Keratinocyte (primary cell): ENCODE results near the gene ARHGAP18. TPM values are rescaled to one million over a fixed set of nuclear protein-coding genes. Genes with fewer than 3 reads are reported as not detected.

Experiments
- DNase-seq: peaks from one replicate; pipeline ENCODE4 v3.0.0-alpha.2; 2011; ENCODE audit warnings: low read depth, missing footprints, low spot score
- FAIRE-seq: peaks from 2 replicates; lab custom pipeline; 2011; peaks lifted over from hg19 to GRCh38; lab: Jason Lieb, UNC
- H2AFZ ChIP-seq: 2 replicates; pipeline ENCODE4 v1.6.0; 2012; ENCODE audit warnings: low read length, control low read depth, inconsistent platforms; ENCODE audit not compliant: control insufficient read depth
- H3K27ac ChIP-seq: 2 replicates; pipeline ENCODE4 v1.5.1; 2011; ENCODE audit warnings: low read length; ENCODE audit not compliant: control insufficient read depth, insufficient read depth
- H3K27me3 ChIP-seq: 3 replicates; pipeline ENCODE4 v1.6.0; 2011; ENCODE audit warnings: low read length; ENCODE audit not compliant: control insufficient read depth, insufficient read depth; ENCODE audit errors: extremely low read depth
- H3K36me3 ChIP-seq, 2 experiments: 2 replicates in 1 of 2; 3 replicates in 1 of 2; pipeline ENCODE4 v1.5.1; 2011; ENCODE audit warnings: low read length in 2 of 2, mild to moderate bottlenecking in 1 of 2; ENCODE audit not compliant: control insufficient read depth in 2 of 2, insufficient read depth in 2 of 2; ENCODE audit errors: extremely low read depth in 1 of 2
- H3K4me1 ChIP-seq: 3 replicates; pipeline ENCODE4 v1.5.1; 2011; ENCODE audit warnings: low read length; ENCODE audit not compliant: control insufficient read depth, insufficient read depth; ENCODE audit errors: extremely low read depth
- H3K4me2 ChIP-seq: 3 replicates; pipeline ENCODE4 v1.6.0; 2011; ENCODE audit warnings: low read depth, low read length; ENCODE audit not compliant: control insufficient read depth, insufficient read depth; ENCODE audit errors: extremely low read depth
- H3K4me3 ChIP-seq, 3 experiments: fragments of 200-600 bp in 1 of 3; sonication (generic) in 1 of 3; 2 replicates in 2 of 3; 3 replicates in 1 of 3; pipeline ENCODE4 v1.5.1; 2011 to 2016; ENCODE audit warnings: low read length in 3 of 3, mild to moderate bottlenecking in 3 of 3, control low read depth in 2 of 3, inconsistent platforms in 1 of 3, low read depth in 1 of 3, mixed read lengths in 1 of 3, mixed run types in 1 of 3, moderate library complexity in 1 of 3; ENCODE audit not compliant: control insufficient read depth in 2 of 3, insufficient read depth in 2 of 3; ENCODE audit errors: extremely low read depth in 1 of 3
- H3K79me2 ChIP-seq: 2 replicates; pipeline ENCODE4 v1.6.0; 2012; ENCODE audit warnings: low read length; ENCODE audit not compliant: control insufficient read depth, insufficient read depth
- H3K9ac ChIP-seq: 3 replicates; pipeline ENCODE4 v1.6.0; 2011; ENCODE audit warnings: low read length; ENCODE audit not compliant: control insufficient read depth, insufficient read depth; ENCODE audit errors: extremely low read depth
- H3K9me1 ChIP-seq: 3 replicates; pipeline ENCODE4 v1.6.0; 2011; ENCODE audit warnings: low read length; ENCODE audit not compliant: control insufficient read depth, insufficient read depth; ENCODE audit errors: extremely low read depth
- H3K9me3 ChIP-seq: 2 replicates; pipeline ENCODE4 v1.5.1; 2012; ENCODE audit warnings: low read depth, low read length; ENCODE audit not compliant: control insufficient read depth
- H4K20me1 ChIP-seq: 3 replicates; pipeline ENCODE4 v1.6.0; 2011; ENCODE audit warnings: low read length; ENCODE audit not compliant: control insufficient read depth, insufficient read depth; ENCODE audit errors: extremely low read depth
- EZH2 ChIP-seq: IDR thresholded peaks from one replicate; pipeline ENCODE4 v1.6.1; 2012; ENCODE audit warnings: inconsistent platforms, mild to moderate bottlenecking, low read length, moderate library complexity
- dilution Hi-C: fragments of 300-500 bp; cut with MboI; formaldehyde crosslinking; loops from one replicate; pipeline ENCODE4 v1.7.0; 2020; ENCODE audit warnings: low sequenced_read_pairs; ENCODE audit not compliant: extremely low pct_ligation_motif_present
- polyA plus RNA-seq, 5 experiments: library from polyadenylated mRNA; depleted of rRNA in 3 of 5; stranded (reverse) in 3 of 5; stranded (forward) in 1 of 5; unstranded in 1 of 5; fragments of >200 nt; gene quantifications; 1 replicate in 1 of 5; 2 replicates in 3 of 5; 3 replicates in 1 of 5; pipeline versions ENCODE4 v1.2.1 to v1.2.3, GENCODE V29; 2011 to 2012; ENCODE audit warnings: missing spikeins in 2 of 5, low read depth in 1 of 5, low replicate concordance in 1 of 5
- TF ChIP-seq, protein P1 (sequence below), 3 experiments: IDR thresholded peaks in 1 of 3; conservative IDR thresholded peaks in 1 of 3; optimal IDR thresholded peaks in 1 of 3; 2 replicates in 2 of 3; 3 replicates in 1 of 3; pipeline versions ENCODE3 to v1.5.1; 2011; ENCODE audit warnings: low read length in 3 of 3, mild to moderate bottlenecking in 3 of 3, moderate library complexity in 2 of 3, control low read depth in 1 of 3, inconsistent platforms in 1 of 3; ENCODE audit not compliant: insufficient read depth in 2 of 3; ENCODE audit errors: extremely low read depth in 1 of 3

Gene ARHGAP18
- polyA plus RNA-seq, 1 donor (not counting 4 experiments of a cell fraction or from before 2014, with no cell fraction given): 17.7 TPM

DNA sequence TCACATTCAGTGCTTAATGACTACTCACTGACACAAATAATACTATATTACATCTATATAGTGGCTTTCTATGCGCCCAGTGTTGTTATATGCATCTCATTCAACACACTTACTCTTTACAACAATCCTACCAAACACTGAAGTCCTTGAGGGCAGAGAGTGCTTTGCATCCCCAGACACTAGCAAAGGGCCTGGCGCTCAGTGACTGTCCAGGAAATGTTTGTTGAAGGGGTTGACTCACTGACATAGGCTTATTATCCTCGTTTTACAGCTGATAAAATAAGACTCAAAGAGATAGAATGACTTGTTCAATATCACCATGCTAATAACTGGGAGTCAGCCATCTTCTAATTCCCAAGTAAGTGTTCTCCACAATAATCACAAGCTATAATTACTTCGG lies 163.3 kb downstream of the ARHGAP18 start:
- no peaks in the 10 kb centered on the region for H4K20me1 ChIP-seq
- H3K4me1 ChIP-seq: no peaks in the 10 kb centered on the region
- H2AFZ ChIP-seq: no peak overlapping the region
- H3K4me2 ChIP-seq: no peak overlapping the region
- H3K36me3 ChIP-seq: no peaks in the 10 kb centered on the region
- H3K9me1 ChIP-seq: no peaks in the 10 kb centered on the region
- FAIRE-seq (peak; percentile 5), DNase-seq (no peak)
- no peaks in the 10 kb centered on the region for H3K79me2 ChIP-seq
- dilution Hi-C loops: no loop called here
- H3K27me3 ChIP-seq: no peaks in the 10 kb centered on the region
- H3K9ac ChIP-seq: no peak overlapping the region
- TF ChIP-seq, protein P1, sequence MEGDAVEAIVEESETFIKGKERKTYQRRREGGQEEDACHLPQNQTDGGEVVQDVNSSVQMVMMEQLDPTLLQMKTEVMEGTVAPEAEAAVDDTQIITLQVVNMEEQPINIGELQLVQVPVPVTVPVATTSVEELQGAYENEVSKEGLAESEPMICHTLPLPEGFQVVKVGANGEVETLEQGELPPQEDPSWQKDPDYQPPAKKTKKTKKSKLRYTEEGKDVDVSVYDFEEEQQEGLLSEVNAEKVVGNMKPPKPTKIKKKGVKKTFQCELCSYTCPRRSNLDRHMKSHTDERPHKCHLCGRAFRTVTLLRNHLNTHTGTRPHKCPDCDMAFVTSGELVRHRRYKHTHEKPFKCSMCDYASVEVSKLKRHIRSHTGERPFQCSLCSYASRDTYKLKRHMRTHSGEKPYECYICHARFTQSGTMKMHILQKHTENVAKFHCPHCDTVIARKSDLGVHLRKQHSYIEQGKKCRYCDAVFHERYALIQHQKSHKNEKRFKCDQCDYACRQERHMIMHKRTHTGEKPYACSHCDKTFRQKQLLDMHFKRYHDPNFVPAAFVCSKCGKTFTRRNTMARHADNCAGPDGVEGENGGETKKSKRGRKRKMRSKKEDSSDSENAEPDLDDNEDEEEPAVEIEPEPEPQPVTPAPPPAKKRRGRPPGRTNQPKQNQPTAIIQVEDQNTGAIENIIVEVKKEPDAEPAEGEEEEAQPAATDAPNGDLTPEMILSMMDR (optimal IDR thresholded peaks at IDR 0.05 in 1 of 3, IDR thresholded peaks at IDR 0.05 in 1 of 3, conservative IDR thresholded peaks at IDR 0.05 in 1 of 3; ENCODE audit: extremely low read depth in 1 of 3, insufficient read depth in 2 of 3, low read length in 3 of 3): no peak
- TF ChIP-seq EZH2: no peak
- H3K4me3 ChIP-seq: no peak overlapping the region
- H3K9me3 ChIP-seq: no peaks in the 10 kb centered on the region
- no peak overlapping the region for H3K27ac ChIP-seq

DNA sequence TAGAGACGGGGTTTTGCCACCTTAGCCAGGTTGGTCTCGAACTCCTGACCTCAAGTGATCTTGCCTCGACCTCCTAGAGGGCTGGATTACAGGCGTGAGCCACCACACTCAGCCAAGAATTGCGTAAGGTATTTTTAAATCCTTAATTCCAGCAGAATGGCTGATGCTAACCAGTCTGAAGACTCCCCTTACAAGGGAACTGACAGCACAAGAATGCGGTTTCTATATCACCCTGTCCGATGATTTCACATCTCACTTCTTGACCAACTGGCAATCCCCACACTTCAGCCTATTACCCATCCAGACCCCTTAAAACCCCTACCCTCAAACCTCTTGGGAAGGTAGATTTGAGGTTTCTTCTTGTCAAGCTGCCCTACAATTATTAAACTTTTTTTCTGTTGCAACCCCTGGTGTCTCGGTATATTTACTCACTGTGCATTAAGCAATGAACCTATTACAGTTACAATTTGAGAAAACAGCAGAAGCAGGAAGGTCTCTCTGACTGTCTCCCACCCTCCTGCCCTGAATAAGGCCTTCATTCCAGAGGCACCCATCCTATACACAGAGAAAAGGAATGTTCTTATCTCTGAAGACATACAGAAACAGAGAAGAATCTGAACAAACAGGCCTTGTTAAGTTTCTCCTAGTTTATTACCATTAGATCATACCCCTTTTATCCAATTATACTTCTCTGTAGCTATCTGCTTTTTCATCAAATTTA lies 164.9 kb downstream of the ARHGAP18 start:
- DNase-seq: no peak
- Histone ChIP-seq H3K9me1 (no peaks in the 10 kb centered on the region), H3K4me1 (no peaks in the 10 kb centered on the region), H3K4me2 (no peak overlapping the region), H3K79me2 (no peaks in the 10 kb centered on the region), H3K27ac (no peak overlapping the region), H3K4me3 (no peak overlapping the region), H4K20me1 (no peaks in the 10 kb centered on the region), H3K9ac (no peak overlapping the region), H3K36me3 (no peaks in the 10 kb centered on the region), H2AFZ (no peak overlapping the region), H3K9me3 (no peaks in the 10 kb centered on the region), H3K27me3 (no peaks in the 10 kb centered on the region)
- FAIRE-seq: no peak
- dilution Hi-C loops: no loop called here
- TF ChIP-seq EZH2: no peak
- TF ChIP-seq, protein P1 (optimal IDR thresholded peaks at IDR 0.05 in 1 of 3, IDR thresholded peaks at IDR 0.05 in 1 of 3, conservative IDR thresholded peaks at IDR 0.05 in 1 of 3; ENCODE audit: extremely low read depth in 1 of 3, insufficient read depth in 2 of 3, low read length in 3 of 3): no peak
